NB4 (cell line): ENCODE results near the gene PRUNE2.

Experiments used
- DNase-seq: peaks from one replicate; pipeline ENCODE4 v3.0.0; 2010; ENCODE audit warnings: low read depth
- H3K4me3 ChIP-seq: one replicate; pipeline ENCODE4 v1.5.1; 2011; ENCODE audit warnings: mild to moderate bottlenecking, low read depth, low read length, moderate library complexity
- CTCF ChIP-seq: IDR thresholded peaks from one replicate; pipeline ENCODE4 v1.5.1; 2012; ENCODE audit warnings: low read depth, low read length
- MAX ChIP-seq: IDR thresholded peaks from 2 replicates; pipeline ENCODE4 v1.6.1; 2011; ENCODE audit warnings: low read depth, low read length
- MYC ChIP-seq: IDR thresholded peaks from 2 replicates; pipeline ENCODE4 v1.6.1; 2011; ENCODE audit warnings: low read depth, low read length
- POLR2A ChIP-seq: IDR thresholded peaks from 2 replicates; pipeline ENCODE4 v1.6.1; 2011; ENCODE audit warnings: mild to moderate bottlenecking; ENCODE audit not compliant: insufficient read length; ENCODE audit errors: extremely low read depth

The PRUNE2 gene

DNA sequence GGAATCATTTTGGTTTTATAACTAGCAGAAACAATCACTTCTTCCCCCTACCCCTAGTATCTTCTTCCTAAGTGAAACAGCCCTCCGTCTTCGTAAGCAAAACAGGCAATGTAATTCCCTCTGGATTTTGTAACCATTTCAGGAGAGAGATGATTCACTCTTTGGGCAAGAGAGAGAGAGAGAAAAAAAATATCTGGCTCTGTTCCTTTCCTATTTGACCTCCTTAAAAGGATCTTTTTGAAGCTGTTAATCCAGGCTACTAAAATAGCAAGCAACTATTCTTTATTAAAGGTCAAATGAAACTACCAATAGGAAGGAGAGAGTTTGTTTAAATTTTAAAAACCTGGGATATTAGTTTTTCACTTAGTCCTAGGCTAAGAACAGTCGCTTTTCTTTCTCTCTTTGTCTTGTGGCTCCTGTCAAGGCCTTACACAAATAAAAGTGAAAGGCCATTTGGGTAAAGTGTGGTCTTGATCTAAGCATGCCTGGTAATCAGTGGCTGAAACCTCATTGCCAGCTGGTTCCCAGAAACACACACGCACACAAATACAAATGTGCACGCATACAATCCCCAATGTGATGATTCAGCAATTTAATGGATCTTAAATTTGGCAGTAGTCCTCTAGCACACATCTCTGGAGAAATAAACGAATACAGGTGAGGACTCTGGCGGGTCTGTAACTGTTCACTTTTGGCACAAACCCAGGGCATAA lies 70.2 kb downstream of the PRUNE2 start:
- TF ChIP-seq MYC: no peak
- TF ChIP-seq CTCF: no peak
- no peak for TF ChIP-seq POLR2A
- no peak for TF ChIP-seq MAX
- no peak for DNase-seq
- no peak overlapping the region for H3K4me3 ChIP-seq

DNA sequence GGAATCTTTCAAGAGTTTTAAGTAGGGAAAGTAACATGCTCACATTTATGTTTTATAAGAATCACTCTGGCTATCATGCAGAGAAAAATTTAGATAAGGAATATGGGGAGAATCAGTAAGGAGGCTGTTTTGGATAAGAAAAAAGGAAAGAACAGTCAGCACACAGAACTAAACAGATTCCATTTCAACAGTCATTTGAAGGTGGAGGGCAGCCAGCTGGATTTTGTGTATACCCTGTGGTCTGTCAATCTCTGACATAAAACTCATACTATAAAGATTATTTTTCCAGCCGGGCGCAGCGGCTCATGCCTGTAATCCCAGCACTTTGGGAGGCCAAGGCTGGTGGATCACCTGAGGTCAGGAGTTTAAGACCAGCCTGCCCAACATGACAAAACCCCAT lies 77.5 kb downstream of the PRUNE2 start:
- no peak overlapping the region for H3K4me3 ChIP-seq
- DNase-seq: no peak
- TF ChIP-seq MYC (no peak), CTCF (no peak), MAX (no peak), POLR2A (no peak)

GRCh38 chr9:76827296-76828080 lies 78.4 kb downstream of the PRUNE2 start:
- H3K4me3 ChIP-seq: no peak overlapping the region
- TF ChIP-seq POLR2A (no peak), MAX (no peak), MYC (no peak), CTCF (no peak)
- no peak for DNase-seq

DNA sequence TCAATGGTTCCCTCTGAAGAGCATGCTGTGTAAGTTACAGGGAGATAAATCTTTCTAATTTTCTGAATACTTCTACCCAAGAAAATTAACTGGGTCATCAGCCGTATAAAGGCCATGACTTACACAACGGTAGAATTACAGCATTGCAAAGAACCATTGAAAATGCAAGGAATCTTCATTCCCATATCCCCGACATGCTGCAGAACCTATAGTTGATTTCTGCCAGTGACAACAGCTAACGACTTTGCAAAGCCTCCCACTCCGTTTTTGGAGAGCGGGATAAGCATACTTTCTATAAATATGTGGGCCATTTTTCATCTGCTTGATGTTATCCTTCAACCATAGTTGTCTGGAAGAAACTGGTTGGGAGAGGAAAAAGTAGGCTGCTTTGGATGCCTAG lies 85.5 kb downstream of the PRUNE2 start:
- no peak for DNase-seq
- no peak overlapping the region for H3K4me3 ChIP-seq
- TF ChIP-seq MYC (no peak), MAX (no peak), CTCF (no peak), POLR2A (no peak)

DNA sequence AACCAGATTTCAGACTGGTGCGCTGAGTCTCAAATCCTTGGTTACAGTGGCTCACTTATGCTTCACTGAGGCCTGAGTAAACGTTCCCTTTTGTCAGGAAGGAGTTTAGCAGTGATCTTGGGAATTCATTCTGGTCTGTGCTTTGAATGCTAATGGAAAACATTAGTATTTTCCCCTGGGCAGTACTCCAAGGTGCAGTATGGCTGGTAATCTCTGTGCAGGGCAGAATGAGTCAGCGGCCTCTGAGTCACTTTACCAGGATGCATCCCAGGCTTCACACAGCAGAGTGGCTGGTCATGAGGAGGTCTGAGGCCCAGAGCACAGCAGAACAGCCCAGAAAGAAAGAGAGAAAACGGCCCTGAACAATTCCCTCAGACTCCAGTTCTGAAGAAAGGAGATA lies 87.6 kb downstream of the PRUNE2 start:
- TF ChIP-seq MAX (no peak), MYC (no peak), POLR2A (no peak), CTCF (no peak)

More for the DNA sequence above, 87.6 kb downstream of the PRUNE2 start:
- H3K4me3 ChIP-seq: no peak overlapping the region
- DNase-seq: peak; percentile 7
